Activated CD4-positive, CD25-positive, alpha-beta regulatory T cell treated with anti-CD3 and anti-CD28 coated beads, Interleukin-2, amount 50 U/mL, for 72 hours (primary cell): ENCODE data around the gene SPSB4.

ENCODE experiments used
- DNase-seq: peaks from one replicate; pipeline ENCODE4 v3.0.0; 2021

The SPSB4 gene

GRCh38 chr3:141076797-141077571 is 25.8 kb downstream of the SPSB4 start:
- no peak for DNase-seq

GRCh38 chr3:141077631-141078030 is 26.5 kb downstream of the SPSB4 start:
- DNase-seq, result no peak

GRCh38 chr3:141078200-141078599 is 27.1 kb downstream of the SPSB4 start:
- no peak for DNase-seq

- DNase-seq, result no peak
Observed at GRCh38 chr3:141080431-141080830, 29.3 kb downstream of the SPSB4 start.

GRCh38 chr3:141081141-141081795 is 30.1 kb downstream of the SPSB4 start:
- no peak for DNase-seq

GRCh38 chr3:141082064-141082463 is 30.9 kb downstream of the SPSB4 start:
- no peak for DNase-seq

GRCh38 chr3:141083226-141083625 is 32.1 kb downstream of the SPSB4 start:
- DNase-seq, result no peak

GRCh38 chr3:141083836-141084649 is 32.9 kb downstream of the SPSB4 start:
- no peak for DNase-seq

GRCh38 chr3:141085343-141086070 is 34.4 kb downstream of the SPSB4 start:
- DNase-seq, result no peak

- DNase-seq, result no peak
Observed at GRCh38 chr3:141086188-141086587, 35.0 kb downstream of the SPSB4 start.

GRCh38 chr3:141087076-141087777 is 36.1 kb downstream of the SPSB4 start:
- no peak for DNase-seq

- no peak for DNase-seq
Observed at GRCh38 chr3:141087778-141088130, 36.6 kb downstream of the SPSB4 start.

- no peak for DNase-seq
Observed at GRCh38 chr3:141089339-141090152, 38.4 kb downstream of the SPSB4 start.

- no peak for DNase-seq
Observed at GRCh38 chr3:141091426-141091825, 40.3 kb downstream of the SPSB4 start.

- DNase-seq, result no peak
Observed at GRCh38 chr3:141092663-141093062, 41.5 kb downstream of the SPSB4 start.

GRCh38 chr3:141093397-141093796 is 42.2 kb downstream of the SPSB4 start:
- DNase-seq, result no peak

GRCh38 chr3:141093971-141094684 is 43.0 kb downstream of the SPSB4 start:
- no peak for DNase-seq

- DNase-seq, result no peak
Observed at GRCh38 chr3:141094790-141095545, 43.8 kb downstream of the SPSB4 start.

GRCh38 chr3:141095546-141095937 is 44.4 kb downstream of the SPSB4 start:
- DNase-seq, result no peak

GRCh38 chr3:141096164-141096563 is 45.0 kb downstream of the SPSB4 start:
- DNase-seq, result no peak
